ENCODE measurements around the gene CPEB4. TPM values are rescaled to one million over a fixed set of nuclear protein-coding genes. Genes with fewer than 3 reads are reported as not detected.

Gene CPEB4
- total and polyA plus RNA-seq, 2 of the 8 experiments (the other 6 are each of a cell fraction or from before 2014, with no cell fraction given) = 8.4 to 13.4 TPM

DNA sequence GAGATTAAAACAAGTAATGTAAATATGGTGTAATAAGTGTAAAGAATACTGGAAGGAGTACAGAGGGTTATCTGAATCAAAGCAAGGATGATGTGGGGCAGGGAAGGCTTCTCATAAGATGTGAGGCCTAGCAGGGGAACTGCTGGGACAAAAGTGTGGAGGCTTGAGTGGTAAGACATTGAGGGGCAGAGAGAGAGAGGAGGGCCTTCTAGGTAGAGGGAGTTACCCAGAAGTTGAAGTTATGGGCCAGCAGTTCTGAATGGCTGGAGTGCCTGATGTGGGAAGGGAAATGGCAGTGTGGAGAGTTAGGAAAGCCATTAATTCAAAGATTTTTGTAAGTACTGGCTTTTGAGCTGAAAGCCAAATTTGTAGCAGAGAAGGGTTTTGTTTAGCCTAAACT, 36.8 kb downstream of the CPEB4 start (continued):
- no peak for TF ChIP-seq TAF1 (IDR thresholded peaks at IDR 0.05; ENCODE audit: low read depth, low read length)

Data from H1 (cell line).